HG03354 (cell line): ENCODE data around the gene TMEM222.
"Not testable (repeated sequence)": the region's sequence is repeated elsewhere in the genome, so short reads cannot be mapped to it uniquely, and the experiment has no call there.

Source experiments
- ATAC-seq: cut with Tn5 transposase; IDR thresholded peaks from one replicate; pipeline ENCODE4 v1.9.1; 2021; ENCODE audit warnings: mild to moderate bottlenecking; ENCODE audit not compliant: unreplicated experiment, poor library complexity, severe bottlenecking

Gene TMEM222

DNA sequence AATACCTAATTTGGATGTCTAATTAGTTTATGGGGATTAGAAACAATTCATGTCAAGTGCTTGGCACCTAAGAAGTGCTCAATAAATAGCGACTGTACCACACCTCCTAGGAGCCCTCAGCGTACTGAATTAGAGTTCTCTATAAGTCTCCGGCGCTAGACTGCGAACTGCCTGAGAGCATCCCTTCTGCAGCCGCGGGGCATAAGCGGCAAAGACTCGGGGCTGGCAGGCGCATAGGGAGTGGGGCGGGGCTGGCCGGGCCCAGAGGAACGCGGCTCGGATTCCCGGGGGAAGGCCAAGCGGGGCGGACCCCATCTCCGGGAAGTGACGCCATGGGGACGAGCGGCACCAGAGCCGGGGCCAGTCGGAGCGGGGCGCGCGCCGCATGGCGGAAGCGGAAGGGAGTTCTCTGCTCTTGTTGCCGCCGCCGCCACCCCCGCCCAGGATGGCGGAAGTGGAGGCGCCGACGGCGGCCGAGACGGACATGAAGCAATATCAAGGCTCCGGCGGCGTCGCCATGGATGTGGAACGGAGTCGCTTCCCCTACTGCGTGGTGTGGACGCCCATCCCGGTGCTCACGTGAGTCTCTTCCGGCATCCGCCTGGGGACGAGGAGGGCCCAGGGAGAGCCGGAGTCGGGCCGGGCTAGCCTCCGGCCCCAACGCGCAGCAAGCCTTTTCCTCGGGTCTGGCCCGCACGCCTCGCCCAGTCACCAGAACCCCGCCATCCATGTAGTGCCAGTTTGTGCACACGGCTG, at the start of gene TMEM222:
TSS of gene TMEM222 (plus strand) at position 351 of the 756 bp plus-strand sequence. CDS start at position 386, 35 bp downstream.
- ATAC-seq = peak; percentile 94

GRCh38 chr1:27274204-27274603, 47.8 kb upstream of the TMEM222 start:
- ATAC-seq = no peak

DNA sequence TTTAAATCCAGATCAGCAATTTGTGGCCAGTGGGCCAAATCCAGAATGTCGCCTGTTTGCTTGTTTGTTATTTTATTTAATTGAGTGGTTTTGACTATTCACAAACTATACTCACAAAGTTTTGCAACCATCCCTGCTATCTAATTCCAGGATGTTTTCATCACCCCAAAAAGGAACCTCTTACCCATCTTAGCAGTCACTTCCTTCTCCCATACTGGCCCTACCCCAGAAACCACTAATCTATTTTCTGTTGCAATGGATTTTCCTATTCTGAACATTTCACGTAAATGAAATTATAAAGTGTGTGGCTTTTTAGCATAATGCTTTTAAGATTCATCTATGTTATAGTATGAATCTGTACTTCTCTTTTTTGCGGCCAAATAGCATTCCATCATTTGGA, 46.3 kb upstream of the TMEM222 start:
- no peak for ATAC-seq

DNA sequence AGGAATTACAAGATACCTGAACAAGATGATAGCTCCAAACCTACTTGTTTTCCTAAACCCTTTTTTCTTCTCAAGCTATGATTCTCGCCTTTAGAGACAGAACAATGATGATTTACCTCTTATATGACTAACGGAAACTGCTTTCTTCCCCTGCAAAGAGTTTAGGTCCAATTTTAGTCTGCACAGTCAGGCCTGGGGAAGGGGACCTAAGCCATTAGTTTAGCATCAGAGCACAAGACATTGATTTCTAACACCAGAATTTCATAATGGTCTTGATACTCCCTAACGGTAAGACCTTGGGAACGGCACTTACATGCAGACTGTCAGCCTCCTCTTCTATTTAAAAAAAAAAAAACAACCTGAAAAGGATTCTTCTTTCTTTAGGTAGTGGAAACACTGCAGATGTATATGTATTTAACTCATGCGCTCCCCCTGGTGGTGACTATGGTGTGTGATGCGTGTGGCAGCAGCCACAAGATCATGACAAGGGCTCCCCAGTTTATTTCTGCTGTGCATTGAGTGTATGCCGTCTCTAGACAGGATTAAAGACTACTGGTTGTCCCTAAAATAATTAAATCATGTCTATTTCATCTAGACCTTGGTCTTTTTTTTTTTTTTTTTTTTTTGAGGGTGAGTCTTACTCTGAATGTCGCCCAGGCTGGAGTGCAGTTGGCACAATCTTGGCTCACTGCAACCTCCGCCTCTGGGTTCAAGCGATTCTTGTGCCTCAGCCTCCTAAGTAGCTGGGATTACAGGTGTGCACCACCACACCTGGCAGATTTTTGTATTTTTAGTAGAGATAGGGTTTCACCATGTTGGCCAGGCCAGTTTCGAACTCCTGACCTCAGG, 37.3 kb upstream of the TMEM222 start:
- ATAC-seq = peak; percentile 48

- ATAC-seq = no peak
Measured at GRCh38 chr1:27285274-27285660, 36.7 kb upstream of the TMEM222 start.

- not testable (repeated sequence) for ATAC-seq
Measured at GRCh38 chr1:27285821-27286220, 36.1 kb upstream of the TMEM222 start.

- ATAC-seq = not testable (repeated sequence)
Measured at GRCh38 chr1:27289125-27289524, 32.8 kb upstream of the TMEM222 start.

DNA sequence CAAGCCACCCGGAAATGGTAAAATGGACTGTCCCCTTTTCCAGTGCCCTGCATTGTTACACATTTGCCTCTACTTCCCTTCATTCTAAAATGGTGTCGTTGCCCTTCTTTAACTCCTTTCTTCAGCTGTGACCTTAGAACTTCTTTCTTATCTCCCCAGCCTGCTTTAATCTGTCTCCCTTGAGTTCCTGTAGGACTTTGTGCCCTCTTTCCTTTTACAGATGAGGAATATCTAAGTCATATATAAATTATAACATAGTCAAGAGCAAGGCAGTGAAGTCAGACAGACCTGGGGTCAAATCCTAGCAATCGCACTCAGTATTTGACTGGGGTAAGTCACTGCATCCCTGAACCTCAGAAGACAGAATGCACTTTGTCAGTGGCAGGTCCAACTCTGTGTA, 31.4 kb upstream of the TMEM222 start:
- ATAC-seq = no peak

DNA sequence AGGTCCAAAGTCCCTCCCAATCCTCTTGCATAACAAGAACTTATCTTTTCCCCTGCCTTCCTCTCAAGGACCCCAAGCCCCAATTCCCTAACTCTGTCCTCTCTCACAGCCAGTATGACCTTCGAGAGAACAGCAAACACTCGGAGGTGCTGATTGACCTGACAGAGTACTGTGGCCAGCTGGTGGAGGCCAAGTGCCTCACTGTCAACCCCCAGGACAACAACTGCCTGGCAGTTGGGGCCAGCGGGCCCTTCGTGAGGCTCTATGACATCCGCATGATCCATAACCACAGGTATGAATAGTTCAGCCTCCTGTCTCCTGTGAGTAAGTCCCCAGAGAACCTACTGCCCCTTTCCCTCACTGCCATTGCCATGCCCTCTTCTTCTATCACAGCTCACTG, 29.9 kb upstream of the TMEM222 start:
- no peak for ATAC-seq

DNA sequence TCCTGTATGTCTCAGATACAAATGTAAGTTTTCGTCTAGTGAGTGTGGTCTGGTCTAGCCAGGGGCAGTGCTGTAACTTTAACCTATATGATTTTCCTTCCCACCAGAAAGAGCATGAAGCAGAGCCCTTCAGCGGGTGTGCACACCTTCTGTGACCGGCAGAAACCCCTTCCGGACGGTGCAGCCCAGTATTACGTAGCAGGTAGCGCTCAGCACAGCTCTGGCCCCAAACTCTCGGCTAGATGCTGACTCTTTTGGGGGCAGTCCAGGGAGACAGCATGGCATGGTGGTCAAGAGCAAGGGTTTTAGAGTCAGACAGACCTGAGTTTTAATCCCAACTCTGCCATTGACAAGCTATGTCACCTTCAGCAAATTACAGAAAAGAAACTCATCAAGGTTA, 28.0 kb upstream of the TMEM222 start:
- ATAC-seq = no peak

- no peak for ATAC-seq
Measured at GRCh38 chr1:27296773-27297291, 25.1 kb upstream of the TMEM222 start.

DNA sequence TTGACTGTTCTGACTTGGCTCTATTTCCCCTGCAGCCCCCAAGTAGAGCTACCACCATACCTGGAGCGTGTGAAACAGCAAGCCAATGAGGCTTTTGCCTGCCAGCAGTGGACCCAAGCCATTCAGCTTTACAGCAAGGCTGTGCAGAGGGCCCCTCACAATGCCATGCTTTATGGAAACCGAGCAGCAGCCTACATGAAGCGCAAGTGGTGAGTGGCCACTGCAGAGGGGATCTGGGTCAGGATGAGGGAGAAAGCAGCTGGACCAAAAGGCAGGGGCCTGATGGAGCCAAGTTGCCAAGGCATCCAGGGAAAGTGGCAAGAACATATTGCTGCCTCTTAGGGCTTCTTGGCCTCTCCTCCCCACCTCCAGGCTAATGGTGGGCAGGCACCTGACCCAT, 24.1 kb upstream of the TMEM222 start:
- no peak for ATAC-seq

- no peak for ATAC-seq
Measured at GRCh38 chr1:27298632-27299384, 23.2 kb upstream of the TMEM222 start.

DNA sequence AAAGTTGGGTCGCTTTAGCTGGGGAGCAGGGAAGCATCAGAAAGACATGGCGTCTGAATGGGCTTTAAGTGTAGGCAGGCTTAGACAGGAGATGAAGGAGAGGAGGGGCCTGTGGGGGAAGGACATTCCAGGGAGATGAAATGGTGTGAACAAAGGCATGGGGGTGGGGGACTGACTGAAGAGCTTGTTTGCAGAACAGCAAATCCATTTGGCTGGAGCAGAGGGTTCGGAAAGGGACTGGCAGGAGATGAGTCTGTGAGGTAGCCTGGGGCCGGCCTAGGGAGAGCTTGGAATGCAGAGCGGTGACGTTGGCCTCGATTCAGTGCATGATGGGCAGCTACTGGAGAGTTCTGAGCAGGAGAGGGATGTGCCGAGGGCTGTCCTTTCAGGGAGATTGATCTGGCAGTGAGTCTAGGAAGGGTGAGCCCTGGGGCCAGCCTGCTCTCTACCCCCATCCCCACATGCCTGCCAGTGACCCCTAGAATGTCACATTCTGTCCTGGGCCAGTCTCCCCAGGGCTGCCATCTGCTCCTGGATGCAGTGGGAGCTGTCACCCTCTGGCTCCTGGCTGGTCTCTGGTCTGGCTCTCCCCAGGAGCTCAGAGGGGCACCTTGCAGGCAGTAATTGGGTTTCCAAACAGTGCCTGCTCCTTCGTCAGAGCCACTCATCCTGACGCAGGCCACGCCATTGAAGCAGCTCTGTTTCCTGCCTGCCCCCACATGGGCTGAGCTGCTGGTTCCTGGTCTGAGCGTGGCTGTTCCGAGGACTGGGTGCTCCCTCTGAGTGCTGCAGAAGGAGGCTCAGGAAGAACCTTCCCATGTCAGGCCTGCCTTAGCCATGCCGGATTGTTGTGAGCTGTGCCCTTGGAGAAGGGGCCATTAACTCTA, 22.3 kb upstream of the TMEM222 start:
- no peak for ATAC-seq

DNA sequence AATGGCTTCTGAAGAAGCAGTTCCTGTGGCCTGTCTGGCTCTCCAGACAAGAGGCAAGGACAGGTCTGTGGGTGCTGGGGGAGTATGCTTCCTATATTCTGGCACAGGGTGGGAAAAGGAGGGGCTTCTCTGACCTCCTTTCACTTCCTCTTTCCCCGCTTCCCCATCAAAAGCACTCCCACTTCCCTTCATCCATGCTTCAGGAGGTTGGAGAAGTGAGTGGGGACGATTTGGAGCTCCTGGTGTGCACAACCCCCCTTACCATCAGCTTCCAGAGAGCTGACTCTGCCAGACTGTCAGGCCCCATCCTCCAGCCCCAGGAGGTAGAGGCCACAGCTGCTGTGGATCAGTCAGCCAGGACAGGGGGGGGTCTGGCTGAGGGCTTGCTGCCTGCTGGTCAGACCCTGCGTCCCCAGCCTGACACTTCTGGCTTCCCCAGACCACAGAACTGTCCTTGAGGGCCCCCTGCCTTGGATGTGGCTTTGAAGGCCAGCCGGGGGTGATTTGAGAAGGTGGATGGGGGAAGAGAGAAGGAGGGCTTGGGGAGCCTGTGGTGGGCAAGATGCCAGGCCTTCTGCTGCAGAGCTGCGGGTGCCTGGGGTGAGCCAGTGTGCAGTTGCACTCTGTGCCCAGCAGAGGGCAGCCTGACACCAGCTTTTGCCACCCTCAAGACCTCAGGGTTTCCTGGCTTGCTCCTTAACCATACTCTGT, 21.5 kb upstream of the TMEM222 start:
- ATAC-seq = no peak

GRCh38 chr1:27301052-27301422, 20.9 kb upstream of the TMEM222 start:
- no peak for ATAC-seq

DNA sequence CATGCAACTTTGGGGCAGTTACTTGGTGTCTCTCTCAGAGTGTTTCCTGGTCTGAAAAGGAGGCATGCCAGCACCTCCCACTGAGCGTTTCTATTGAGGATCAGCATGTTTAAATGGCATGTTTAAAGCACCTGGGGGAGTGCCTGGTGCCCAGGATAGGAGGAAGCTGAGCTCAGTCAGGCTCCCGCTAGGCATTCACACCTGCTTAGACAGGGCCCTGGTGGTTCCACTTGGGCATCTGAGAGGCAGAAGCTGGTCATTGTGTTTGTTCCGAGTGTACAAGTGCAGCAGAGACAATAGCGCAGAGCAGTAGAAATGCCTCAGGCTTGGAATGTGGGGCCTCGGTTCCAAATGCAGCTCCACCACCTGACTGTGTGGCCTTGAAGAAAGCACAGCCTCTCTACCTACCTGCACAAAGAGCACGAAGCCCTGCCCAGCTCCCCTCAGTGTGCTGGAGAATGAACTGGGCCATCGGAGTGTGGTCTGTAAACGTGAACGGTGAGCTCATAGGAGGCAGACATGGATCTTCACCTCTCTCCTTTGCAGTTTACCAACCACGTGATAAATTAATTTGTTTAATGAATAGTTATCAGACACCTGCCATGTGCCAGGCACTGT, 20.3 kb upstream of the TMEM222 start:
- ATAC-seq = no peak

DNA sequence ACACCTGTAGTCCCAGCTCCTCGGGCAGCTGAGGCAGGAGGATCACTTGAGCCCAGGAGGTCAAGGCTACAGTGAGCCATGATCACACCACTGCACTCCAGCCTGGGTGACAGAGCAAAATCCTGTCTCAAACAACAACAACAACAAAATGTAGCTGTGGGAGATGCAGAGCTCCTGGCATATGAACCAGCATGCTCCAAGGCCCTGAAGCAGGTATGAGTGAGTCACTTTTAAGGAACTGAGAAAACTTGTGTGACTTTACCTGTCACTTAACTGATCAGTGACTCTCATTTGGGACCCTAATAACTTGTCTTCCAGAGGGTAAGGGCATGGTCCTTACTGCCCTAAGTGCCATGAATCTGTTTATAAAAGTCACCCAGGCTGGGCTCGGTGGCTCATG, 19.4 kb upstream of the TMEM222 start:
- no peak for ATAC-seq
